ENCODE measurements around the gene ASB6.
"Not testable (repeated sequence)": the region's sequence is repeated elsewhere in the genome, so short reads cannot be mapped to it uniquely, and the experiment has no call there.

The ASB6 gene

DNA sequence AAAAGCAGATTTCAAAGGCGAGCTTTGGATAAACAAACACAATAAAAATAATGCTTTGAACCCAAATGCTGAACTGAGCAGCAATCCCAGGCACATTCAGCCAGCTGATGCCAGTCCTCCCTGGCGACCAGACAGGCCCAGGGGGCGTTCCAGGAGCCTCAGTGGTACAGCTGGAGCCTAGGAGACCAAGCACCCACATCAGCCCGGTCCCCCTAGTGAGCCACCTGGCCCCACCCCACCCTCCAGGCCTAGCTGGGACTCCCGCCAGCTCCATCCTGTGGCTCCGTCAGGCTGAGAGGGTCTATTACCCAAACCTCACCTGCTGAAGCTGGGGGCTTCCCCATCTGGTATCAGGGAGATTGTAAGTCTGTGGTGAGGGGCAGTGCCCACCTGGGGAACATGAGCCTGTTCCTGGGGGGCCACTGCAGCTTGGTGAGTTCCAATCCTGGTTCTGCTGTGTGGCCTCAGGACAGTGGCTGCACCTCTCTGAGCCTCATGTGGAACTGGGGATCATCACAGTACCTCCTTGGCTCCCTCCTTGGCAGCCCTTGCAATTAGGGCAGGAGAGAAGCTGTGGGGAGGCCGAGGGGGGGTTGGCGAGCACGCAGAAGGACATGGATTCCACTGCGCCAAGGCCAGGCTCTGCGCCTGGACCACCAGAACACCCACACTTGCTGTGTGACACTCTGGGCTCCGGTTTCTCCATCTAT lies 37.7 kb downstream of the ASB6 start:
- no peak for DNase-seq

- DNase-seq: no peak
Measured at GRCh38 chr9:129602598-129603415, 39.1 kb downstream of the ASB6 start.

GRCh38 chr9:129601082-129601674 lies 40.8 kb downstream of the ASB6 start:
- DNase-seq: no peak

- DNase-seq: no peak
Measured at GRCh38 chr9:129598089-129598596, 43.8 kb downstream of the ASB6 start.

DNA sequence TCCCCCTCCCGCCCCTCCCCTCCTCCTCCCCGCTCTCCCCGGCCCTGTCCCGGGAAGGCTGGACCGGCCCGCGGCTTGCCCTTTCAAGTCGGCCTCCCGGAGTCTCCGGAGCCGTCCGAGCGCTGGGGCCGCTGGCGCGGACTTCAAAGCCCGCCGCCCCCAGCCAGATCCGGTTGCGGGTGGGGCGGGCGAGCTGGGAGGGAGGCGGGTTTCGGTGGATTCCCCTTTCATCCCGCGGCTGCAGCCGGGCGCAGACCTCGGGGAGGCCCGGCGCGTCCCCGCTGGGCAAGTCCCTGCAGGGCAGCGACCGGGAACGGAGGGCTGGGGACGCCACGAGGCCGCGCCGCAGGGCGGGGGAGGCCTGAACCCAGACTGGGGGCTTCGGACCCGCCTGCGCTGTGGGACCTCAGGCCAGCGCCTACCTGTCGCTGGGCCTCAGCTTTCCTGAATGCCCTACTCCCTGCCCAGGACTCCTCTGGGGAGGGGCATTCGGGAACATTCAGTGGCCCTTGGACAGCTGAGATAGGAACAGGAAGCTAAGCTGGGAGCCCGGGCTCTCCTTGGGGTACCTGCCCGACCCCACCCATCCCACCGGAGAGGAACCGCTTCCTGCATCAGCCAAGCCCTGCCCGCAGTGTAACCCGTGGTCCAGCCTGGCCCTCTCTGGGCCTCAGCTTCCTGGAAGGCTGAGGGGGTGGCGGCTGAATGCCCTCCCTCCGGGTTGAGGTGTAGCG lies 44.4 kb downstream of the ASB6 start:
- no peak for DNase-seq

DNA sequence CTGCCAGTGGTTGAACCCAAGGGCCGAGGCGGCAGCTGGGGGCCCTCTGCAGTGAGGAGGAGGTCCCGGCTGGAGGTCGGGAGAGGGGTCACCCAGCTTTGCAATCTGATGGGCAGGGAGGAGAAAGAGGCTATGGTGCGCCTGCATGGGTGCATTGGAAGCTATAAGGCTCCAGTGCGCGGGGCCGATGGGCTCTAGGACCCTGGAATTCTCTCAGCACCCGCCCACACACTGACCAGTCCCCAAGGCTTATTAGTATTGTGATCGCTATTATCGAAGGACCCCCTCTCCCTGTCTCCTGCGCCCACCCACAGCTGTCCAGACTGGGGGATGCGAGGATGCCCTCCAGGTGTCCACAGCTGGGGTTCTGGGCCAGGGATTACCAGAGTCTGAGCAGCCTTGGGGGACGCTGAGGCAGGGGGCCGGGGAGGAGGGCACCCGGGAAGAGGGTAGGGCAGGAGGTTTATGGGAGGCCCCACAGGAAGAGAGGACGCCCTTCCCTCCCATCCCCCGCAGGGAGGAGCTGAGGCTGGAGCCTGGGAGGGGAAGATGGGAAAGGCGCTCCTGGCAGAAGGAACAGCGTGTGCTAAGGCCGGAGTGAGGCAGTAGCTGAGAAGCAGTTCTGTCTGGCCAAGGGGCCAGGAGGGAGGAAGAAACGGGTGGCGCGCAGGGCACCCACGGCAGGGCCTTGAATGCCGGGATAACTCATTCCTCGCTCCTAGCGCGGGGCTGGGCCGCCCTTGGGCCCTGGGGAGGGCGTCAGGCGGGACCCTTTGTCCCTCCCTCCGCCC lies 45.2 kb downstream of the ASB6 start:
- no peak for DNase-seq

DNA sequence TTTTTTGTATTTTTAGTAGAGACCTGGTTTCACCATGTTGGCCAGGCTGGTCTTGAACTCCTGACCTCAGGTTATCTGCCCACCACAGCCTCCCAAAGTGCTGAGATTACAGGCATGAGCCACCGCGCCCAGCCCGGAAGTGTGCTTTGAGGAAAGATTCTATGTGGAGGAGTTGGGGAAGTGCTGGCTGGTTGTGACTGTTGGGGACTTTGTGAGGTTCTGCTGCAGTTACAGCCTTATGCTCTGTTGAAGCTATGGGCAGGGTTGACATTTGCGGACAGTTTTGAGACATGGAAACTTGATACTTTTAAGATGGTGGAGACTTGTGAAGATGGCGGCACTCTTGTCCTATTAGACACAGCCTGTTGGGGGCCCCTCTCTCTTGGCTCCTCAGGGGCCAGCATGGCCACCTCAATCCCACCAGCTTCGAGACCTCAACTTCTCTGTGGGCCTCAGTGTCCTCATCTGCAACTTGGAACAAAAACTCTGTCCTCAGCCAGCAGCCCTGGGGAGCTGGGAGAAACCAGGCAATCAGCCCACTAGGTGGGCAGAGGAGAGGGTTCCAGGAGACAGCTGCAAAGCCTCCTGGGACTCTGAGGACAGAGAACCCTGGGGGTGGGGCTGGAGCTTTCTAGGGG lies 45.9 kb downstream of the ASB6 start:
- DNase-seq: peak; percentile 43

GRCh38 chr9:129595311-129595741 lies 46.6 kb downstream of the ASB6 start:
- no peak for DNase-seq

GRCh38 chr9:129594632-129595031 lies 47.3 kb downstream of the ASB6 start:
- no peak for DNase-seq

GRCh38 chr9:129592790-129593189 lies 49.2 kb downstream of the ASB6 start:
- DNase-seq: not testable (repeated sequence)

GRCh38 chr9:129591916-129592315 lies 50.0 kb downstream of the ASB6 start:
- no peak for DNase-seq

- DNase-seq: no peak
Measured at GRCh38 chr9:129590466-129590865, 51.5 kb downstream of the ASB6 start.

GRCh38 chr9:129587487-129588262 lies 54.3 kb downstream of the ASB6 start:
- DNase-seq: no peak

DNA sequence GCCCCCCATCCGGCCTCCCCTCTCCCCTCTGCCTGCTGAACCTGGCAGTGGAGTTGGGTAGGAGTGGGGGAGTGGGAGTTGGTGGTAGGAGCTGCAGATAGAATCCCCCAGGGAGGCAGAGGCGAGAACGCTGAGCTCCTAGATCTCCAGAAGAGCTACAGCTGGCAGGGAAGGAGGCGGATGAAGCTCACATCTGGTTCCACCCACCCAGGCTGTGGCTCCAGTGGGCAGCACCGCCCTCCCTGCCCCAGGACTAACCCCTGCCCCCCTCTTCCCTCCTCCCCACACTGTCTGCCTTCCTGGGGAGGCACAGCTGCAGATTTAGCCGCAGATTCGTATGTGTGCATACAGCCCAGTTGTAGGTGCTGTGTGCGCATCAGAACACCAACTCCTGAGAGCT lies 55.3 kb downstream of the ASB6 start:
- DNase-seq: no peak

GRCh38 chr9:129586245-129586644 lies 55.7 kb downstream of the ASB6 start:
- DNase-seq: no peak

- no peak for DNase-seq
Measured at GRCh38 chr9:129585352-129585751, 56.6 kb downstream of the ASB6 start.
